ENCODE data around the gene ZSWIM3. TPM values are rescaled to one million over a fixed set of nuclear protein-coding genes. Genes with fewer than 3 reads are reported as not detected.
A peak's percentile ranks its signal among the peaks of the same experiment; 100 is the strongest.

ZSWIM3 gene
- total and polyA plus RNA-seq, 2 donors (not counting 3 experiments of a cell fraction or from before 2014, with no cell fraction given): 3.8 to 4.4 TPM

GRCh38 chr20:45861221-45862075 is 4.0 kb downstream of the ZSWIM3 start:
- H4K20me1 ChIP-seq (replicated peaks; ENCODE audit: control insufficient read depth, extremely low read depth, insufficient read depth, low read length): no peaks in the 10 kb centered on the region
- no peak overlapping the region for H3K4me3 ChIP-seq (replicated peaks in 1 of 3; ENCODE audit: insufficient read depth in 1 of 3, low read depth in 1 of 3, low read length in 3 of 3)
- dilution Hi-C loops (cut with MboI; ENCODE audit: extremely low pct_ligation_motif_present, low sequenced_read_pairs) (no loop called here), intact Hi-C loops (cut with micrococcal nuclease) (no loop called here)
- H3K27me3 ChIP-seq (ENCODE audit: control insufficient read depth in 2 of 2, insufficient read depth in 2 of 2, low read length in 2 of 2): no peaks in the 10 kb centered on the region
- H3K36me3 ChIP-seq (ENCODE audit: control insufficient read depth in 2 of 2, extremely low read depth in 1 of 2, insufficient read depth in 2 of 2, low read length in 2 of 2): no peaks in the 10 kb centered on the region
- no peak overlapping the region for H3K27ac ChIP-seq (ENCODE audit: insufficient read depth, low read depth, low read length)
- peaks cover 10% of the 10 kb centered on the region for H3K4me1 ChIP-seq (ENCODE audit: control insufficient read depth, extremely low read depth, insufficient read depth, low read length)
- ChIA-PET CTCF (interaction anchor here (0.7 to 1.4 kb wide), 3 partner anchors 24 to 73 kb away, joined by 3 to 4 read pairs (median 3); partner anchors contain the start of gene PCIF1), POLR2A (interaction anchor here (0.7 kb wide), 1 partner anchor 96 kb away, joined by 3 read pairs; no protein-coding TSS in a partner anchor)
- H2AFZ ChIP-seq (ENCODE audit: low read depth, low read length): no peak overlapping the region
- no peaks in the 10 kb centered on the region for H3K9me3 ChIP-seq (replicated peaks; ENCODE audit: control insufficient read depth, insufficient read depth, low read length)
- no TSS peak for BruUV-seq (replicated peaks)
- DNase-seq (ENCODE audit: low read depth, low spot score): no peak
- H3K9me1 ChIP-seq (replicated peaks; ENCODE audit: control insufficient read depth, extremely low read depth, insufficient read depth, low read length): no peaks in the 10 kb centered on the region
- no peak overlapping the region for H3K4me2 ChIP-seq (ENCODE audit: insufficient read depth, low read length)
- FAIRE-seq: peak; percentile 83
- H3K79me2 ChIP-seq (ENCODE audit: control insufficient read depth, insufficient read depth, low read length): peaks cover 3% of the 10 kb centered on the region
- H3K9ac ChIP-seq (replicated peaks; ENCODE audit: extremely low read depth, insufficient read depth, low read length): no peak overlapping the region
- TF ChIP-seq JUN (IDR thresholded peaks at IDR 0.05; ENCODE audit: borderline replicate concordance, insufficient read depth, insufficient read length, low read depth) (no peak), GATA2 (IDR thresholded peaks at IDR 0.05; ENCODE audit: insufficient read depth, insufficient read length, low read depth, low read length) (no peak), MAX (IDR thresholded peaks at IDR 0.05; ENCODE audit: insufficient read depth, insufficient read length) (no peak), CTCF (IDR thresholded peaks at IDR 0.05; ENCODE audit: extremely low read depth in 1 of 2, insufficient read depth in 1 of 2, low read depth in 1 of 2, low read length in 2 of 2) (no peak)
